Keratinocyte (primary cell): Measurements from ENCODE around the gene CCNK. TPM values are rescaled to one million over a fixed set of nuclear protein-coding genes. Genes with fewer than 3 reads are reported as not detected.

Source experiments
- DNase-seq: peaks from one replicate; pipeline ENCODE4 v3.0.0-alpha.2; 2011; ENCODE audit warnings: low read depth, missing footprints, low spot score
- FAIRE-seq: peaks from 2 replicates; lab custom pipeline; 2011; peaks lifted over from hg19 to GRCh38; lab: Jason Lieb, UNC
- H2AFZ ChIP-seq: 2 replicates; pipeline ENCODE4 v1.6.0; 2012; ENCODE audit warnings: low read length, control low read depth, inconsistent platforms; ENCODE audit not compliant: control insufficient read depth
- H3K27ac ChIP-seq: 2 replicates; pipeline ENCODE4 v1.5.1; 2011; ENCODE audit warnings: low read length; ENCODE audit not compliant: control insufficient read depth, insufficient read depth
- H3K27me3 ChIP-seq: 3 replicates; pipeline ENCODE4 v1.6.0; 2011; ENCODE audit warnings: low read length; ENCODE audit not compliant: control insufficient read depth, insufficient read depth; ENCODE audit errors: extremely low read depth
- H3K36me3 ChIP-seq, 2 experiments: 2 replicates in 1 of 2; 3 replicates in 1 of 2; pipeline ENCODE4 v1.5.1; 2011; ENCODE audit warnings: low read length in 2 of 2, mild to moderate bottlenecking in 1 of 2; ENCODE audit not compliant: control insufficient read depth in 2 of 2, insufficient read depth in 2 of 2; ENCODE audit errors: extremely low read depth in 1 of 2
- H3K4me1 ChIP-seq: 3 replicates; pipeline ENCODE4 v1.5.1; 2011; ENCODE audit warnings: low read length; ENCODE audit not compliant: control insufficient read depth, insufficient read depth; ENCODE audit errors: extremely low read depth
- H3K4me2 ChIP-seq: 3 replicates; pipeline ENCODE4 v1.6.0; 2011; ENCODE audit warnings: low read depth, low read length; ENCODE audit not compliant: control insufficient read depth, insufficient read depth; ENCODE audit errors: extremely low read depth
- H3K4me3 ChIP-seq, 3 experiments: fragments of 200-600 bp in 1 of 3; sonication (generic) in 1 of 3; 2 replicates in 2 of 3; 3 replicates in 1 of 3; pipeline ENCODE4 v1.5.1; 2011 to 2016; ENCODE audit warnings: low read length in 3 of 3, mild to moderate bottlenecking in 3 of 3, control low read depth in 2 of 3, inconsistent platforms in 1 of 3, low read depth in 1 of 3, mixed read lengths in 1 of 3, mixed run types in 1 of 3, moderate library complexity in 1 of 3; ENCODE audit not compliant: control insufficient read depth in 2 of 3, insufficient read depth in 2 of 3; ENCODE audit errors: extremely low read depth in 1 of 3
- H3K79me2 ChIP-seq: 2 replicates; pipeline ENCODE4 v1.6.0; 2012; ENCODE audit warnings: low read length; ENCODE audit not compliant: control insufficient read depth, insufficient read depth
- H3K9ac ChIP-seq: 3 replicates; pipeline ENCODE4 v1.6.0; 2011; ENCODE audit warnings: low read length; ENCODE audit not compliant: control insufficient read depth, insufficient read depth; ENCODE audit errors: extremely low read depth
- H3K9me1 ChIP-seq: 3 replicates; pipeline ENCODE4 v1.6.0; 2011; ENCODE audit warnings: low read length; ENCODE audit not compliant: control insufficient read depth, insufficient read depth; ENCODE audit errors: extremely low read depth
- H3K9me3 ChIP-seq: 2 replicates; pipeline ENCODE4 v1.5.1; 2012; ENCODE audit warnings: low read depth, low read length; ENCODE audit not compliant: control insufficient read depth
- H4K20me1 ChIP-seq: 3 replicates; pipeline ENCODE4 v1.6.0; 2011; ENCODE audit warnings: low read length; ENCODE audit not compliant: control insufficient read depth, insufficient read depth; ENCODE audit errors: extremely low read depth
- EZH2 ChIP-seq: IDR thresholded peaks from one replicate; pipeline ENCODE4 v1.6.1; 2012; ENCODE audit warnings: inconsistent platforms, mild to moderate bottlenecking, low read length, moderate library complexity
- dilution Hi-C: fragments of 300-500 bp; cut with MboI; formaldehyde crosslinking; loops from one replicate; pipeline ENCODE4 v1.7.0; 2020; ENCODE audit warnings: low sequenced_read_pairs; ENCODE audit not compliant: extremely low pct_ligation_motif_present
- polyA plus RNA-seq, 5 experiments: library from polyadenylated mRNA; depleted of rRNA in 3 of 5; stranded (reverse) in 3 of 5; stranded (forward) in 1 of 5; unstranded in 1 of 5; fragments of >200 nt; gene quantifications; 1 replicate in 1 of 5; 2 replicates in 3 of 5; 3 replicates in 1 of 5; pipeline versions ENCODE4 v1.2.1 to v1.2.3, GENCODE V29; 2011 to 2012; ENCODE audit warnings: missing spikeins in 2 of 5, low read depth in 1 of 5, low replicate concordance in 1 of 5
- TF ChIP-seq, protein P1 (sequence below), 3 experiments: IDR thresholded peaks in 1 of 3; conservative IDR thresholded peaks in 1 of 3; optimal IDR thresholded peaks in 1 of 3; 2 replicates in 2 of 3; 3 replicates in 1 of 3; pipeline versions ENCODE3 to v1.5.1; 2011; ENCODE audit warnings: low read length in 3 of 3, mild to moderate bottlenecking in 3 of 3, moderate library complexity in 2 of 3, control low read depth in 1 of 3, inconsistent platforms in 1 of 3; ENCODE audit not compliant: insufficient read depth in 2 of 3; ENCODE audit errors: extremely low read depth in 1 of 3

Gene CCNK
- polyA plus RNA-seq, 1 donor (not counting 4 experiments of a cell fraction or from before 2014, with no cell fraction given), result 12.8 TPM

DNA sequence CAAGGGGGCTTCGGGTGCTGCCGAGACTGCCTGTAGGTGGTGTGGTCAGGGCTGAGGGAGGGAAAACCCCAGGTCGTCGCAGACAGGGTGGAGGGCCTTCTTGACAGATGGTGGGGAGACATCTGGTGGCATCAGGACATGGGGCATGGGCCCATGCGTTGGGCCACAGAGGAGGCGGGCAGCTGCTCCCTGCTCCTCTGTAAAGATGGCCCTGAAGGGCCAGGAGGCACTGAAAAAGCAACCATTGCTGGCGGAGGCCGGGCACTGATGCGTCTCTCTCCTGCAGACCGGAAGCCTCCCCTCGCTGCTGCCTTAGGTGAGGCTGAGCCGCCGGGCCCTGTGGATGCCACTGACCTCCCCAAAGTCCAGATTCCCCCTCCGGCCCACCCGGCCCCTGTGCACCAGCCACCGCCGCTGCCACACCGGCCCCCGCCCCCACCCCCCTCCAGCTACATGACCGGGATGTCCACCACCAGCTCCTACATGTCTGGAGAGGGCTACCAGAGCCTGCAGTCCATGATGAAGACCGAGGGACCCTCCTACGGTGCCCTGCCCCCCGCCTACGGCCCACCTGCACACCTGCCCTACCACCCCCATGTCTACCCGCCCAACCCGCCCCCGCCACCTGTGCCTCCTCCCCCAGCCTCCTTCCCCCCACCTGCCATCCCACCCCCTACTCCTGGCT is 28.8 kb downstream of the CCNK start:
- FAIRE-seq (no peak), DNase-seq (no peak)
- H3K36me3 ChIP-seq, result peaks cover 54 to 56% of the 10 kb centered on the region in 2 experiments
- H3K79me2 ChIP-seq, result peaks cover 2% of the 10 kb centered on the region
- no peak for TF ChIP-seq EZH2
- TF ChIP-seq, protein P1, sequence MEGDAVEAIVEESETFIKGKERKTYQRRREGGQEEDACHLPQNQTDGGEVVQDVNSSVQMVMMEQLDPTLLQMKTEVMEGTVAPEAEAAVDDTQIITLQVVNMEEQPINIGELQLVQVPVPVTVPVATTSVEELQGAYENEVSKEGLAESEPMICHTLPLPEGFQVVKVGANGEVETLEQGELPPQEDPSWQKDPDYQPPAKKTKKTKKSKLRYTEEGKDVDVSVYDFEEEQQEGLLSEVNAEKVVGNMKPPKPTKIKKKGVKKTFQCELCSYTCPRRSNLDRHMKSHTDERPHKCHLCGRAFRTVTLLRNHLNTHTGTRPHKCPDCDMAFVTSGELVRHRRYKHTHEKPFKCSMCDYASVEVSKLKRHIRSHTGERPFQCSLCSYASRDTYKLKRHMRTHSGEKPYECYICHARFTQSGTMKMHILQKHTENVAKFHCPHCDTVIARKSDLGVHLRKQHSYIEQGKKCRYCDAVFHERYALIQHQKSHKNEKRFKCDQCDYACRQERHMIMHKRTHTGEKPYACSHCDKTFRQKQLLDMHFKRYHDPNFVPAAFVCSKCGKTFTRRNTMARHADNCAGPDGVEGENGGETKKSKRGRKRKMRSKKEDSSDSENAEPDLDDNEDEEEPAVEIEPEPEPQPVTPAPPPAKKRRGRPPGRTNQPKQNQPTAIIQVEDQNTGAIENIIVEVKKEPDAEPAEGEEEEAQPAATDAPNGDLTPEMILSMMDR (optimal IDR thresholded peaks at IDR 0.05 in 1 of 3, IDR thresholded peaks at IDR 0.05 in 1 of 3, conservative IDR thresholded peaks at IDR 0.05 in 1 of 3; ENCODE audit: extremely low read depth in 1 of 3, insufficient read depth in 2 of 3, low read length in 3 of 3), result no peak
- dilution Hi-C loops, result no loop called here
- no peak overlapping the region for H3K27ac ChIP-seq
- no peaks in the 10 kb centered on the region for H3K9me3 ChIP-seq
- no peak overlapping the region for H3K9ac ChIP-seq
- no peak overlapping the region for H2AFZ ChIP-seq
- no peaks in the 10 kb centered on the region for H3K4me1 ChIP-seq
- no peaks in the 10 kb centered on the region for H3K9me1 ChIP-seq
- H3K4me2 ChIP-seq, result no peak overlapping the region
- peaks cover 9% of the 10 kb centered on the region for H4K20me1 ChIP-seq
- no peak overlapping the region for H3K4me3 ChIP-seq
- H3K27me3 ChIP-seq, result no peaks in the 10 kb centered on the region

DNA sequence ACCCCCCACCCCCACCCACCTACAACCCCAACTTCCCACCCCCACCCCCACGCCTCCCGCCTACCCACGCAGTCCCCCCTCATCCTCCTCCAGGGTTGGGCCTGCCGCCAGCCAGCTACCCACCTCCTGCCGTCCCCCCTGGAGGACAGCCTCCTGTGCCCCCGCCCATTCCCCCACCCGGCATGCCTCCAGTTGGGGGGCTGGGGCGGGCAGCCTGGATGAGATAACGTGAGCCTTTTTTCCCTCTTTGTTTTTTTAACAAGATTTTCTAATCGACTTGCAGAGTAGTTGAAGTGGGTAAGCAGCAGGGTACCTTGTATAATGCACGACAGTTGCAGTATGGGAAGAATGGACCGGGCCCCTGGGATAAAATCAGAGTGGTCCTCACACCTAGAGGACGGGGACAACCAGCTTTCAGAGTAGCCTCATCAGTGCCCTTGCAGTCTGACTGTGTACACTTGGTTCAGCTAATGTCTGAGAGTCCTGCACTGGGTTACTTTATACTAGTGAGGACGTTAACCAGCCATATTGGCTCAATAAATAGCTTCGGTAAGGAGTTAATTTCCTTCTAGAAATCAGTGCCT is 29.4 kb downstream of the CCNK start:
- no peak overlapping the region for H3K9ac ChIP-seq
- no peak for FAIRE-seq

More for the DNA sequence above, 29.4 kb downstream of the CCNK start:
- Histone ChIP-seq H3K27ac (no peak overlapping the region), H3K9me1 (no peaks in the 10 kb centered on the region), H4K20me1 (peaks cover 9% of the 10 kb centered on the region), H3K4me1 (no peaks in the 10 kb centered on the region), H3K36me3 (peaks cover 52 to 56% of the 10 kb centered on the region in 2 experiments), H3K4me3 (no peak overlapping the region), H3K27me3 (no peaks in the 10 kb centered on the region), H3K9me3 (no peaks in the 10 kb centered on the region), H3K4me2 (no peak overlapping the region), H2AFZ (no peak overlapping the region), H3K79me2 (peaks cover 2% of the 10 kb centered on the region)
- DNase-seq, result no peak
- dilution Hi-C loops, result no loop called here
- TF ChIP-seq, protein P1 (optimal IDR thresholded peaks at IDR 0.05 in 1 of 3, IDR thresholded peaks at IDR 0.05 in 1 of 3, conservative IDR thresholded peaks at IDR 0.05 in 1 of 3; ENCODE audit: extremely low read depth in 1 of 3, insufficient read depth in 2 of 3, low read length in 3 of 3), result no peak
- TF ChIP-seq EZH2, result no peak
